Ovary (tissue), 3 donors: ENCODE data around the gene RFXAP.

Source experiments
- CTCF ChIP-seq, 3 donors: fragments of 450-650 bp in 2 of 3; fragments of 200-600 bp in 1 of 3; IDR thresholded peaks; one replicate each; pipeline versions ENCODE4 v1.5.1 to v1.8.0; 2016 to 2022; ENCODE audit warnings: antibody characterized with exemption in 3 of 3, mild to moderate bottlenecking in 1 of 3
- POLR2A ChIP-seq: fragments of 450-650 bp; IDR thresholded peaks from one replicate; pipeline ENCODE4 v1.6.1; 2017; ENCODE audit warnings: antibody characterized with exemption, mild to moderate bottlenecking, moderate library complexity
- donor health status: DM: no; HTN: no; CAD: no.

DNA sequence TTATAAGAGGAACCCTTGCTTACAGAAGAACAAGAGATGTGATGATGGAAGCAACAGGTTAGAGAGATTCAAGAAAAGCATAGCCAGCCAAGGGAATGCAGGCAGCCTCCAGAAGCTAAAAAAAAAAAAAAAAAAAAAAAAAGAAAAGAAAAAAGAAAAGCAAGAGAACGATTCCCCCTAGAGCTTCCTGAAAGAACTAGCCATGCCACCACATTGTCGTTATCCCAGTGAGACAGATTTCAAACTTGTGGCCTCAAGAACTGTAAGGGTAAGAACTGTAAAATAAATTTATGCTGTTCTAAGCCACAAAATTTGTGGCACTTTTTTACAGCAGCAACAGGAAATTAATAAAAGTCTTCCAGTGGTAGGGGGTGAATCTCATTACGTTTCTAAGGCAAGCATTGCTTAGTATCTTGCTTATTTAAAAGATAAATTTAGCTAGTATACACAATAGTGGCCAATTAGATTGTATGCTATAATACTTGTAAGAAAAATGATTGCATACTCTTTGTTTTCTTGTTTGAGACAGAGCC is 21.8 kb downstream of the RFXAP start:
- no peak for TF ChIP-seq CTCF (IDR thresholded peaks at IDR 0.05)
- no peak for TF ChIP-seq POLR2A
